ENCODE data around the gene DAPL1. TPM values are rescaled to one million over a fixed set of nuclear protein-coding genes. Genes with fewer than 3 reads are reported as not detected.

DAPL1 gene
- total RNA-seq = 1 to 10 TPM in 1 of 4 donors, not detected in 3; 1.7 TPM

- TF ChIP-seq CTCF (IDR thresholded peaks at IDR 0.05; ENCODE audit: low read depth) = no peak
Observed at GRCh38 chr2:158795195-158795924, at the start of gene DAPL1. Gene DAPL1, plus strand, starts transcription at chr2:158795317. Its CDS starts 56 bp downstream, at chr2:158795373.

- TF ChIP-seq CTCF (IDR thresholded peaks at IDR 0.05; ENCODE audit: low read depth) = no peak
Observed at GRCh38 chr2:158745866-158746382, 49.2 kb upstream of the DAPL1 start.

GRCh38 chr2:158746488-158746887, 48.6 kb upstream of the DAPL1 start:
- no peak for TF ChIP-seq CTCF (IDR thresholded peaks at IDR 0.05; ENCODE audit: low read depth)

DNA sequence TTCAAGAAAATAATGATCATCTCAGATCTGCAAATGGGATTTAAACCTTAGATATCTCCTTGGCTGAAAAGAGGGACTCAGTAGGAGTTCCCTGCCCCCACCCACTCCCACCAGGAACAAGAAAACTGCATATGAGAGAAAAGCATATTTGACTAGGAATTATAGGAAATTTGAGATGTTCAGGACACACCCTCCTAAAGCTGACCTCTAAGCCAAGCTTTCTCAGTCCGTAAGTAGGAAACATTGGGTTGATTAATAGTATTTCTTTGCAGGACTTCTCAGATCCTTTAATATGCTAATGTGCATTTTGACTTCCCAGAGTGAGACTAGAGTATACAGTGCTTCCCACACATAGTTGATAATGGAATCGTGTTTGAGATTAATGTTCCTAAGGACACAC, 47.8 kb upstream of the DAPL1 start:
- TF ChIP-seq CTCF (IDR thresholded peaks at IDR 0.05; ENCODE audit: low read depth) = no peak

DNA sequence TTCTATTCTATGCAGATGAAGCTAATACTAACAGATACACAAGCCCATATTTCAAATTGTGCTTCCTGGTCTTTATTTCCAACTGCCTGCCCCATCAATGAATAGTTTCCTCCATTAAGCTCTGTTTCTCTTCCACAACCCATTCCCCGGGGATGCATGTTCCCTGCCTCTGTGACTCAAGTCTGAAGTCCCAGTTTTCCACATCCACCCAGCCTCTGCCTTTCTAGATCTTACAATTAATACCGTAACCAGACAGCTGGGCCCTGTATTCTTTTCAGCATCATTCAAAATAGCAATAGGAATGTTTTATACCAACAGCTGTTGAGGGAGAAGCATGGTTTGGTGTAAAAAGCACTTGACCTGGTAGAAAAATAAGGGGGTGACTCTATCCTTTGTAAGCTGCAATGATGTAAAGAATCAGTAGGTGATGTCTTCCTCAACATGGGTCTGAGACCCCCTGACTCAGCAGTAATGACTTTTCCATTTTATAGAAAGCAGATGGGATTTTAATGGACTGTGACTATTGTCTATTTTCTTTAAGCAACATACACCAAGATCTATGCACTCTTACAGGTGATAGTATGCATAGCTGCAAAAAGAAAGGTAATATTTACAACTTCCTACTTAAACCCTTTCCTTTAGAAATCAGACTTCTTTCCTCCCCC, 46.1 kb upstream of the DAPL1 start:
- TF ChIP-seq CTCF (IDR thresholded peaks at IDR 0.05; ENCODE audit: low read depth) = no peak

DNA sequence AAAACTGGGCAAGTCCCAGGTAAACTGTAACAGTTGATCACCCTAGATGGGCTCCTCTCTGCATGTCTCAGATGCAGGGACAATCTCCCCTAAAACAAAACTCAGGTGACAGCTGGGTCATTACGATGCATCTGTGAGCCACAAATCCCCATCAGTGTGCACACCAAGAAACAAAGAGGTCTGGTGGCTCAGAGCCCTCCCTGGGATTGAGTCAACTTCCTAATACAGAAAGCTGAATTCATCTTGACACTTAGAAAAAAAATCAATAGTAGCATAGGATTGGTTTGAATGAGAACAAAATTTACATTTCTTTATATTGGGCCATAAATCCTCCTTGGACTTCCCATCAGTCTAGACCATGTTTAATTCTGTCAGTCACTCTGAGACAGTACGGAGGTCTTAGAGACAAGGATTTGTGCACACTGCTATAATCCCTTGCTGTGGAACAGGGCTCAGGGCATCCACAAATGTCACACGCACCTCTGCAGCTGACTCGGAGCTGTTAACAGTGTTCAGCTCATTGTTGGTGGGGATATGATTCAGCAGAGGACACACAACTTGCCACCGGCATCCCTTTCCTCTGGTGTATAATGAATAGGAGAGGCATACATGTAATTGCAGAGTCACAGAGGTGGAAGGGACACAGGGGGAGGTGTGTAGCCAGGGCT, 44.5 kb upstream of the DAPL1 start:
- TF ChIP-seq CTCF (IDR thresholded peaks at IDR 0.05; ENCODE audit: low read depth) = no peak

All from subcutaneous adipose tissue (tissue), 4 donors.